Hepatocyte (in vitro differentiated cells): ENCODE measurements around the gene DNAH9. TPM values are rescaled to one million over a fixed set of nuclear protein-coding genes. Genes with fewer than 3 reads are reported as not detected.
A peak's percentile ranks its signal among the peaks of the same experiment; 100 is the strongest.

Source experiments
- DNase-seq: peaks from one replicate; pipeline ENCODE4 v3.0.0-alpha.2; 2016; ENCODE audit warnings: low spot score
- H2AFZ ChIP-seq: fragments of 200-600 bp; sonication (generic); 2 replicates; pipeline ENCODE4 v1.6.0; 2016; ENCODE audit warnings: antibody characterized with exemption, mild to moderate bottlenecking
- H3K27ac ChIP-seq: fragments of 200-600 bp; sonication (generic); 2 replicates; pipeline ENCODE4 v1.5.1; 2016; ENCODE audit warnings: mild to moderate bottlenecking
- H3K27me3 ChIP-seq: fragments of 200-600 bp; sonication (generic); 2 replicates; pipeline ENCODE4 v1.6.1; 2016
- H3K36me3 ChIP-seq: fragments of 200-600 bp; sonication (generic); replicated peaks from 2 replicates; pipeline ENCODE4 v1.5.1; 2016; ENCODE audit warnings: low read depth; ENCODE audit not compliant: insufficient read depth
- H3K4me1 ChIP-seq: fragments of 200-600 bp; sonication (generic); 2 replicates; pipeline ENCODE4 v1.5.1; 2016; ENCODE audit warnings: mild to moderate bottlenecking, moderate library complexity; ENCODE audit not compliant: insufficient read depth
- H3K4me2 ChIP-seq: fragments of 200-600 bp; sonication (generic); 2 replicates; pipeline ENCODE4 v1.6.0; 2016
- H3K4me3 ChIP-seq: fragments of 200-600 bp; sonication (generic); 2 replicates; pipeline ENCODE4 v1.5.1; 2016; ENCODE audit warnings: mild to moderate bottlenecking
- H3K79me2 ChIP-seq: fragments of 200-600 bp; sonication (generic); 2 replicates; pipeline ENCODE4 v1.6.0; 2017; ENCODE audit warnings: mild to moderate bottlenecking
- H3K9me2 ChIP-seq: fragments of 200-600 bp; sonication (generic); replicated peaks from 2 replicates; pipeline ENCODE4 v1.6.0; 2017; ENCODE audit warnings: mild to moderate bottlenecking; ENCODE audit not compliant: insufficient read depth
- H3K9me3 ChIP-seq: fragments of 200-600 bp; sonication (generic); 2 replicates; pipeline ENCODE4 v1.5.1; 2016; ENCODE audit warnings: low read depth, mild to moderate bottlenecking
- H4K20me1 ChIP-seq: fragments of 200-600 bp; sonication (generic); 2 replicates; pipeline ENCODE4 v1.6.0; 2016; ENCODE audit warnings: mild to moderate bottlenecking; ENCODE audit not compliant: insufficient read depth, poor library complexity, severe bottlenecking
- CTCF ChIP-seq: fragments of 200-600 bp; sonication (generic); IDR thresholded peaks from 2 replicates; pipeline ENCODE4 v1.5.1; 2016; ENCODE audit warnings: antibody characterized with exemption, mild to moderate bottlenecking; ENCODE audit not compliant: poor library complexity
- EZH2 ChIP-seq: fragments of 200-600 bp; sonication (generic); IDR thresholded peaks from 2 replicates; pipeline ENCODE4 v1.6.1; 2016; ENCODE audit warnings: antibody characterized with exemption, mild to moderate bottlenecking, borderline replicate concordance
- EZH2phosphoT487 ChIP-seq: fragments of 200-600 bp; sonication (generic); IDR thresholded peaks from one replicate; pipeline ENCODE4 v1.6.1; 2018; ENCODE audit warnings: antibody characterized with exemption, mild to moderate bottlenecking, low read depth, moderate library complexity; ENCODE audit not compliant: unreplicated experiment, severe bottlenecking
- WGBS: methylation state at CpG from one replicate; pipeline ENCODE4 v1.1.6; 2016; ENCODE audit warnings: low lambda C conversion rate; ENCODE audit errors: missing lambda C conversion rate; 5-methylcytosine and 5-hydroxymethylcytosine counted together
- polyA plus RNA-seq: library from polyadenylated mRNA; unstranded; fragments of >200 nt; fragmentation: Nextera tagmentation; extraction: Ambion mirVana; gene quantifications from 2 replicates; pipeline ENCODE4 v1.2.1, GENCODE V29; 2016
- total RNA-seq: library from RNA; depleted of rRNA; stranded (reverse); fragments of >200 nt; gene quantifications from 2 replicates; pipeline ENCODE4 v1.2.3, GENCODE V29; 2014

DNAH9 gene
- total and polyA plus RNA-seq, 2 experiments from 2014 or later = 1.2 to 2.7 TPM

GRCh38 chr17:11583306-11583992 is 14.8 kb upstream of the DNAH9 start:
- Histone ChIP-seq H3K4me3 (no peak overlapping the region), H4K20me1 (no peaks in the 10 kb centered on the region), H3K9me2 (no peaks in the 10 kb centered on the region), H3K27me3 (no peaks in the 10 kb centered on the region), H3K4me2 (no peak overlapping the region), H3K27ac (no peak overlapping the region), H3K9me3 (no peaks in the 10 kb centered on the region), H3K36me3 (no peaks in the 10 kb centered on the region), H3K4me1 (no peaks in the 10 kb centered on the region), H2AFZ (no peak overlapping the region), H3K79me2 (no peaks in the 10 kb centered on the region)
- 88% methylated on average over 8 of the region's 9 CpGs for WGBS
- TF ChIP-seq CTCF = no peak
- no peak for TF ChIP-seq EZH2
- no peak for TF ChIP-seq EZH2phosphoT487
- no peak for DNase-seq

- Histone ChIP-seq H3K27me3 (no peaks in the 10 kb centered on the region), H3K4me3 (no peak overlapping the region), H3K4me2 (no peak overlapping the region), H3K79me2 (no peaks in the 10 kb centered on the region), H2AFZ (no peak overlapping the region), H3K9me2 (no peaks in the 10 kb centered on the region), H3K9me3 (no peaks in the 10 kb centered on the region), H3K36me3 (no peaks in the 10 kb centered on the region), H4K20me1 (no peaks in the 10 kb centered on the region), H3K27ac (peak overlapping the region; percentile 68), H3K4me1 (peaks cover 10% of the 10 kb centered on the region)
- 14% methylated on average over 3 of the region's 3 CpGs for WGBS
- DNase-seq = peak; percentile 66
- TF ChIP-seq CTCF (no peak), EZH2 (no peak), EZH2phosphoT487 (no peak)
These were observed 8.6 kb upstream of the DNAH9 start for GRCh38 chr17:11589716-11590115.

- 85% methylated on average over 5 of the region's 5 CpGs for WGBS
- Histone ChIP-seq H3K4me3 (no peak overlapping the region), H3K9me2 (no peaks in the 10 kb centered on the region), H3K36me3 (no peaks in the 10 kb centered on the region), H3K9me3 (no peaks in the 10 kb centered on the region), H2AFZ (no peak overlapping the region), H4K20me1 (no peaks in the 10 kb centered on the region), H3K27ac (no peak overlapping the region), H3K4me2 (no peak overlapping the region), H3K4me1 (no peaks in the 10 kb centered on the region), H3K79me2 (no peaks in the 10 kb centered on the region), H3K27me3 (peaks cover 3% of the 10 kb centered on the region)
- no peak for TF ChIP-seq CTCF
- no peak for TF ChIP-seq EZH2
- no peak for TF ChIP-seq EZH2phosphoT487
- DNase-seq = no peak
These were observed 3.4 kb downstream of the DNAH9 start for GRCh38 chr17:11601661-11602060.

GRCh38 chr17:11608396-11608795 is 10.1 kb downstream of the DNAH9 start:
- WGBS = 9% methylated on average over 6 of the region's 6 CpGs
- Histone ChIP-seq H3K79me2 (no peaks in the 10 kb centered on the region), H3K27ac (peak overlapping the region; percentile 51), H3K36me3 (no peaks in the 10 kb centered on the region), H3K4me1 (peaks cover 17% of the 10 kb centered on the region), H3K9me2 (no peaks in the 10 kb centered on the region), H3K27me3 (no peaks in the 10 kb centered on the region), H3K4me2 (peak overlapping the region; percentile 35), H2AFZ (peak overlapping the region; percentile 9), H3K4me3 (no peak overlapping the region), H4K20me1 (no peaks in the 10 kb centered on the region), H3K9me3 (no peaks in the 10 kb centered on the region)
- TF ChIP-seq CTCF (no peak), EZH2 (no peak), EZH2phosphoT487 (no peak)
- DNase-seq = peak; percentile 90
